ENCODE data around the gene HDLBP.

HDLBP gene

GRCh38 chr2:241310917-241311566, 4.4 kb downstream of the HDLBP start:
- TF ChIP-seq CTCF (IDR thresholded peaks at IDR 0.05), result no peak
- no peak overlapping the region for H3K27ac ChIP-seq

GRCh38 chr2:241309684-241310117, 5.8 kb downstream of the HDLBP start:
- no peak for TF ChIP-seq CTCF (IDR thresholded peaks at IDR 0.05)
- H3K4me3 ChIP-seq, result no peak overlapping the region
- DNase-seq (ENCODE audit: low spot score), result no peak
- no peak overlapping the region for H3K27ac ChIP-seq

More at GRCh38 chr2:241310917-241311566, 4.4 kb downstream of the HDLBP start:
- no peak for DNase-seq (ENCODE audit: low spot score)
- H3K4me3 ChIP-seq, result no peak overlapping the region

- TF ChIP-seq CTCF (IDR thresholded peaks at IDR 0.05), result no peak
- no peak overlapping the region for H3K27ac ChIP-seq
These were observed 6.5 kb downstream of the HDLBP start for GRCh38 chr2:241308832-241309500.

GRCh38 chr2:241308267-241308666, 7.2 kb downstream of the HDLBP start:
- DNase-seq (ENCODE audit: low spot score), result no peak
- H3K4me3 ChIP-seq, result no peak overlapping the region
- TF ChIP-seq CTCF (IDR thresholded peaks at IDR 0.05), result no peak
- H3K27ac ChIP-seq, result no peak overlapping the region

More at GRCh38 chr2:241308832-241309500, 6.5 kb downstream of the HDLBP start:
- no peak overlapping the region for H3K4me3 ChIP-seq
- no peak for DNase-seq (ENCODE audit: low spot score)

GRCh38 chr2:241307055-241307454, 8.4 kb downstream of the HDLBP start:
- no peak overlapping the region for H3K4me3 ChIP-seq
- no peak overlapping the region for H3K27ac ChIP-seq
- no peak for DNase-seq (ENCODE audit: low spot score)
- TF ChIP-seq CTCF (IDR thresholded peaks at IDR 0.05), result no peak

- DNase-seq (ENCODE audit: low spot score), result no peak
- TF ChIP-seq CTCF (IDR thresholded peaks at IDR 0.05), result no peak
- Histone ChIP-seq H3K27ac (no peak overlapping the region), H3K4me3 (no peak overlapping the region)
These were observed 11.3 kb downstream of the HDLBP start for GRCh38 chr2:241304039-241304670.

Data from coronary artery (tissue), 2 donors.